IMR-90 (cell line): ENCODE results near the gene C1QL4. TPM values are rescaled to one million over a fixed set of nuclear protein-coding genes. Genes with fewer than 3 reads are reported as not detected.
A peak's percentile ranks its signal among the peaks of the same experiment; 100 is the strongest.

Source experiments
- ATAC-seq: fragments of 200-7000 bp; cut with Tn5 transposase; 2 replicates; pipeline ENCODE4 v1.9.1; 2020; ENCODE audit warnings: low read depth, mild to moderate bottlenecking, moderate library complexity
- BruUV-seq: library from RNA; stranded (reverse); fragments of 400-500 nt; replicated peaks from 2 replicates; lab custom pipeline; 2021; lab: Mats Ljungman, UMichigan
- CTCF ChIA-PET: fragments of 300-600 bp; formaldehyde crosslinking; extraction: SDS; loops from one replicate; lab custom pipeline; 2021; ENCODE audit warnings: antibody characterized with exemption; lab: Yijun Ruan, JAX
- POLR2A ChIA-PET: fragments of 300-600 bp; sonication (Branson Sonifier 250); formaldehyde crosslinking; loops from one replicate; lab custom pipeline; 2022; ENCODE audit warnings: antibody characterized with exemption; ENCODE audit not compliant: unreplicated experiment; lab: Charles Lee
- DNase-seq: peaks from one replicate; pipeline ENCODE4 v3.0.0; 2013
- H2AFZ ChIP-seq: replicated peaks from 2 replicates; pipeline ENCODE3; 2013; ENCODE audit warnings: low read length, mild to moderate bottlenecking; ENCODE audit not compliant: poor library complexity
- H2AK5ac ChIP-seq: 2 replicates; pipeline ENCODE4 v1.6.1; 2013; ENCODE audit warnings: low read depth, low read length, inconsistent platforms
- H2AK9ac ChIP-seq: replicated peaks from 2 replicates; pipeline ENCODE3; 2013; ENCODE audit warnings: mild to moderate bottlenecking, low read depth, low read length, moderate library complexity; ENCODE audit not compliant: poor library complexity
- H2BK120ac ChIP-seq: 2 replicates; pipeline ENCODE4 v1.6.1; 2013; ENCODE audit warnings: low read depth, low read length, inconsistent platforms
- H2BK15ac ChIP-seq: 3 replicates; pipeline ENCODE4 v1.6.1; 2013; ENCODE audit warnings: low read depth, low read length, inconsistent platforms
- H2BK20ac ChIP-seq: 2 replicates; pipeline ENCODE4 v1.6.1; 2013; ENCODE audit warnings: low read depth, mild to moderate bottlenecking, inconsistent platforms, low read length, moderate library complexity
- H2BK5ac ChIP-seq: 2 replicates; pipeline ENCODE4 v1.6.1; 2013; ENCODE audit warnings: mild to moderate bottlenecking, low read depth, low read length, inconsistent platforms; ENCODE audit not compliant: poor library complexity, severe bottlenecking
- H3K14ac ChIP-seq: replicated peaks from 2 replicates; pipeline ENCODE4 v1.6.1; 2013; ENCODE audit warnings: low read depth, low read length, inconsistent platforms
- H3K18ac ChIP-seq: 2 replicates; pipeline ENCODE4 v1.6.1; 2013; ENCODE audit warnings: low read depth, low read length, control low read depth
- H3K23ac ChIP-seq: 2 replicates; pipeline ENCODE4 v1.6.1; 2013; ENCODE audit warnings: low read depth, low read length, inconsistent platforms
- H3K27ac ChIP-seq: 2 replicates; pipeline ENCODE4 v1.5.1; 2013; ENCODE audit warnings: mild to moderate bottlenecking, control low read depth, low read length; ENCODE audit not compliant: insufficient read depth
- H3K27me3 ChIP-seq: 2 replicates; pipeline ENCODE4 v1.6.1; 2013; ENCODE audit warnings: low read length; ENCODE audit not compliant: control insufficient read depth, insufficient read depth
- H3K36me3 ChIP-seq: 2 replicates; pipeline ENCODE4 v1.6.1; 2013; ENCODE audit warnings: low read length, mixed read lengths; ENCODE audit not compliant: control insufficient read depth, insufficient read depth
- H3K4ac ChIP-seq: 2 replicates; pipeline ENCODE4 v1.6.1; 2013; ENCODE audit warnings: low read depth, low read length, inconsistent platforms
- H3K4me1 ChIP-seq: 2 replicates; pipeline ENCODE4 v1.6.1; 2013; ENCODE audit warnings: low read length, mixed read lengths; ENCODE audit not compliant: control insufficient read depth, insufficient read depth
- H3K4me2 ChIP-seq: 2 replicates; pipeline ENCODE4 v1.6.1; 2013; ENCODE audit warnings: low read depth, mild to moderate bottlenecking, control low read depth, low read length, moderate library complexity
- H3K4me3 ChIP-seq: 2 replicates; pipeline ENCODE4 v1.5.1; 2013; ENCODE audit warnings: low read depth, mild to moderate bottlenecking, control low read depth, low read length, moderate library complexity; ENCODE audit not compliant: insufficient read depth
- H3K56ac ChIP-seq: 2 replicates; pipeline ENCODE4 v1.6.1; 2013; ENCODE audit warnings: low read length, inconsistent platforms; ENCODE audit not compliant: insufficient read depth; ENCODE audit errors: extremely low read depth
- H3K79me1 ChIP-seq, 2 experiments: 2 replicates each; pipeline ENCODE4 v1.6.1; 2013; ENCODE audit warnings: low read length in 2 of 2, inconsistent platforms in 1 of 2, low read depth in 1 of 2
- H3K9ac ChIP-seq: 2 replicates; pipeline ENCODE4 v1.6.1; 2013; ENCODE audit warnings: low read depth, low read length, control low read depth
- H3K9me1 ChIP-seq: 2 replicates; pipeline ENCODE4 v1.6.1; 2013; ENCODE audit warnings: low read length, inconsistent platforms; ENCODE audit not compliant: insufficient read depth
- H3K9me3 ChIP-seq: 2 replicates; pipeline ENCODE4 v1.6.1; 2013; ENCODE audit warnings: low read length; ENCODE audit not compliant: control insufficient read depth, insufficient read depth
- H4K20me1 ChIP-seq: 2 replicates; pipeline ENCODE4 v1.6.1; 2013; ENCODE audit warnings: low read length, inconsistent platforms; ENCODE audit not compliant: insufficient read depth
- H4K5ac ChIP-seq: 2 replicates; pipeline ENCODE4 v1.6.1; 2013; ENCODE audit warnings: mild to moderate bottlenecking, low read depth, low read length, control low read depth
- H4K8ac ChIP-seq, 2 experiments: 2 replicates each; pipeline ENCODE4 v1.6.1; 2013; ENCODE audit warnings: low read depth in 2 of 2, low read length in 2 of 2, control low read depth in 1 of 2, inconsistent platforms in 1 of 2
- H4K91ac ChIP-seq: 2 replicates; pipeline ENCODE4 v1.6.1; 2013; ENCODE audit warnings: low read depth, low read length, inconsistent platforms; ENCODE audit not compliant: insufficient read depth
- BHLHE40 ChIP-seq: fragments of 150-350 bp; IDR thresholded peaks from 2 replicates; pipeline ENCODE4 v1.6.1; 2016; ENCODE audit warnings: mild to moderate bottlenecking, low read depth, low read length
- CHD1 ChIP-seq: IDR thresholded peaks from 2 replicates; pipeline ENCODE4 v1.6.1; 2012; ENCODE audit warnings: low read depth, low read length, improper control_type of control experiment
- CTCF ChIP-seq: conservative IDR thresholded peaks from 2 replicates; pipeline ENCODE4 v1.5.1; 2012; ENCODE audit warnings: mild to moderate bottlenecking, low read depth, low read length, improper control_type of control experiment
- MAZ ChIP-seq: IDR thresholded peaks from 2 replicates; pipeline ENCODE4 v1.6.1; 2012; ENCODE audit warnings: low read depth, mild to moderate bottlenecking, low read length, improper control_type of control experiment, moderate library complexity, borderline replicate concordance
- RAD21 ChIP-seq: IDR thresholded peaks from 2 replicates; pipeline ENCODE4 v1.6.1; 2012; ENCODE audit warnings: low read length, improper control_type of control experiment
- RFX5 ChIP-seq: IDR thresholded peaks from 2 replicates; pipeline ENCODE4 v1.8.0; 2012; ENCODE audit warnings: low read depth, mild to moderate bottlenecking, low read length, moderate library complexity
- SMC3 ChIP-seq: fragments of 150-350 bp; IDR thresholded peaks from 2 replicates; pipeline ENCODE4 v1.6.1; 2016; ENCODE audit warnings: low read depth, mild to moderate bottlenecking, antibody characterized with exemption, low read length, moderate library complexity
- WGBS, 2 experiments: methylation state at CpG; one replicate each; pipeline versions ENCODE4 v1.1.5 to v1.1.7; 2013; ENCODE audit warnings: missing lambda C conversion rate in 2 of 2; ENCODE audit not compliant: insufficient read length in 1 of 2; ENCODE audit errors: extremely low coverage in 2 of 2; 5-methylcytosine and 5-hydroxymethylcytosine counted together
- dilution Hi-C: fragments of 300-500 bp; cut with HindIII; formaldehyde crosslinking; loops from one replicate; pipeline ENCODE4 v1.14.3; 2018; ENCODE audit warnings: low sequenced_read_pairs; ENCODE audit not compliant: unreplicated experiment
- in situ Hi-C: fragments of 300-500 bp; cut with MboI; formaldehyde crosslinking; loops from 3 replicates; pipeline ENCODE4 v1.14.3; 2019; ENCODE audit warnings: low sequenced_read_pairs, inconsistent platforms, mixed read lengths
- intact Hi-C: fragments of 100-400 bp; cut with micrococcal nuclease; formaldehyde crosslinking; loops from 2 replicates; pipeline ENCODE4 v1.10.0; 2022
- polyA plus RNA-seq, 3 experiments: library from polyadenylated mRNA; depleted of rRNA; stranded (reverse); fragments of >200 nt; gene quantifications; 2 replicates each; pipeline ENCODE4 v1.2.3, GENCODE V29; 2012; ENCODE audit warnings: low replicate concordance in 1 of 3
- total RNA-seq: library from RNA; depleted of rRNA; stranded (reverse); fragments of >200 nt; gene quantifications from 2 replicates; pipeline ENCODE4 v1.2.3, GENCODE V29; 2012
- TF ChIP-seq, protein P1 (sequence below): fragments of 150-350 bp; IDR thresholded peaks from 2 replicates; pipeline ENCODE4 v1.6.1; 2016; ENCODE audit warnings: low read depth, mild to moderate bottlenecking, low read length, moderate library complexity, borderline replicate concordance

C1QL4 gene
- total and polyA plus RNA-seq, 2 of the 4 experiments (the other 2 are of a cell fraction), result 0.18 to 0.46 TPM

DNA sequence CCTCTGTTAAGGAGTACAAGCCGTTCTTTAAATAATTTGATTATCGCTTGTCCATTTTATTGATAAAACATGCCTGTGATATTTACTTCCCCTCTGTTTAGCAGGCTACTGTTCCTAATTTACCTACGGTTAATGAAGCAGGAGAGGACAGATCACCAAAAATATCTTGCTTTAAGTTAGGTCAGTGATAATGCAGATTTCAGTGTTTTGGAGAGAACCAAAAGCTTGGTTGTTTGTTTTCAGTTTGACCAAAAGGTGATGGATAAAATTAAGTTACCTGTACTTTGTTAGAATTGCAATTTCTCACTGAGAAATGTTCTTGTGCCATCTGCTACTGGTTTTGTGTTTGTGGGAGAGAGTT, 31.2 kb upstream of the C1QL4 start:
- Histone ChIP-seq H2BK15ac (no peak overlapping the region), H4K8ac (no peak overlapping the region; a peak in 2 of 4 replicates), H2AK5ac (no peak overlapping the region; the same call in 1 of the 2 replicates), H3K23ac (peak overlapping the region; percentile 99), H3K27me3 (no peaks in the 10 kb centered on the region), H3K79me1 (peaks cover 3 to 41% of the 10 kb centered on the region in 2 experiments; a peak in 2 of 4 replicates), H3K36me3 (peaks cover 2% of the 10 kb centered on the region; the same call in 1 of the 2 replicates), H3K18ac (no peak overlapping the region), H3K4me3 (peak overlapping the region; percentile 74), H3K9me1 (peaks cover 4% of the 10 kb centered on the region; the same call in 1 of the 2 replicates), H3K14ac (peak overlapping the region; percentile 41), H3K27ac (no peak overlapping the region), H2BK5ac (peak overlapping the region; percentile 87), H3K4me2 (peak overlapping the region; percentile 75), H3K9ac (peak overlapping the region; percentile 95; the same call in 1 of the 2 replicates), H4K20me1 (peaks cover 26% of the 10 kb centered on the region), H4K91ac (no peak overlapping the region), H4K5ac (no peak overlapping the region), H3K4ac (peak overlapping the region; percentile 2; the same call in 1 of the 2 replicates), H2BK120ac (no peak overlapping the region), H2AFZ (no peak overlapping the region), H3K56ac (peak overlapping the region; percentile 82), H3K4me1 (peaks cover 6% of the 10 kb centered on the region; the same call in 1 of the 2 replicates), H2AK9ac (no peak overlapping the region), H2BK20ac (no peak overlapping the region), H3K9me3 (no peaks in the 10 kb centered on the region)
- ATAC-seq (no peak), DNase-seq (no peak)
- ChIA-PET CTCF (interaction anchor here (2.0 kb wide), 1 partner anchor 10 kb away, joined by 10 read pairs; no protein-coding TSS in a partner anchor), POLR2A (no interaction called here)
- dilution Hi-C loops (loop anchor here (25.0 kb wide), 1 partner anchor 144 kb away; no protein-coding TSS in a partner anchor), intact Hi-C loops (no loop called here), in situ Hi-C loops (no loop called here)
- no TSS peak for BruUV-seq
- no CpG with 5 or more reads among the region's 3 CpGs for WGBS, 2 experiments
- TF ChIP-seq CTCF, result no peak
- TF ChIP-seq CHD1, result no peak
- TF ChIP-seq, protein P1, sequence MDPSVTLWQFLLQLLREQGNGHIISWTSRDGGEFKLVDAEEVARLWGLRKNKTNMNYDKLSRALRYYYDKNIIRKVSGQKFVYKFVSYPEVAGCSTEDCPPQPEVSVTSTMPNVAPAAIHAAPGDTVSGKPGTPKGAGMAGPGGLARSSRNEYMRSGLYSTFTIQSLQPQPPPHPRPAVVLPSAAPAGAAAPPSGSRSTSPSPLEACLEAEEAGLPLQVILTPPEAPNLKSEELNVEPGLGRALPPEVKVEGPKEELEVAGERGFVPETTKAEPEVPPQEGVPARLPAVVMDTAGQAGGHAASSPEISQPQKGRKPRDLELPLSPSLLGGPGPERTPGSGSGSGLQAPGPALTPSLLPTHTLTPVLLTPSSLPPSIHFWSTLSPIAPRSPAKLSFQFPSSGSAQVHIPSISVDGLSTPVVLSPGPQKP, result no peak
- no peak for TF ChIP-seq BHLHE40
- no peak for TF ChIP-seq RAD21
- TF ChIP-seq RFX5, result no peak
- no peak for TF ChIP-seq MAZ
- no peak for TF ChIP-seq SMC3
